Neural cell (in vitro differentiated cells): Measurements from ENCODE around the gene PRRG2. TPM values are rescaled to one million over a fixed set of nuclear protein-coding genes. Genes with fewer than 3 reads are reported as not detected.

Experiments used
- H2AFZ ChIP-seq: fragments of 200-600, 300-800 bp; sonication (generic), shearing (Covaris generic); 2 replicates; pipeline ENCODE4 v1.6.0; 2014; ENCODE audit warnings: low read depth, mild to moderate bottlenecking, antibody characterized with exemption, low read length, moderate library complexity
- H3F3A ChIP-seq: fragments of 200-600 bp; shearing (Covaris generic); 2 replicates; pipeline ENCODE4 v1.6.1; 2016; ENCODE audit warnings: mild to moderate bottlenecking, moderate library complexity, mixed read lengths, antibody characterized with exemption, low read length; ENCODE audit not compliant: insufficient read depth, poor library complexity, severe bottlenecking
- H3K27ac ChIP-seq: fragments of 200-600, 300-800 bp; sonication (generic), shearing (Covaris generic); 2 replicates; pipeline ENCODE4 v1.5.1; 2014; ENCODE audit warnings: mild to moderate bottlenecking, low read length, moderate library complexity
- H3K27me3 ChIP-seq: fragments of 300-800, 200-600 bp; sonication (generic), shearing (Covaris generic); 2 replicates; pipeline ENCODE4 v1.6.0; 2014; ENCODE audit warnings: mild to moderate bottlenecking, low read depth, low read length, moderate library complexity; ENCODE audit not compliant: insufficient read depth
- H3K36me3 ChIP-seq: fragments of 300-800, 200-600 bp; sonication (generic), shearing (Covaris generic); 2 replicates; pipeline ENCODE4 v1.5.1; 2014; ENCODE audit warnings: mild to moderate bottlenecking, antibody characterized with exemption, low read length, moderate library complexity; ENCODE audit not compliant: insufficient read depth
- H3K4me2 ChIP-seq: fragments of 300-800, 200-600 bp; sonication (generic), shearing (Covaris generic); 2 replicates; pipeline ENCODE4 v1.6.0; 2014; ENCODE audit warnings: mild to moderate bottlenecking, low read length
- H3K4me3 ChIP-seq: fragments of 300-800, 200-600 bp; sonication (generic), shearing (Covaris generic); 2 replicates; pipeline ENCODE4 v1.5.1; 2014; ENCODE audit warnings: mild to moderate bottlenecking, low read length, moderate library complexity
- H3K79me2 ChIP-seq: fragments of 200-600 bp; shearing (Covaris generic); replicated peaks from 2 replicates; pipeline ENCODE4 v1.6.0; 2014; ENCODE audit warnings: mild to moderate bottlenecking, low read length, moderate library complexity; ENCODE audit not compliant: insufficient read depth
- H3K9ac ChIP-seq: fragments of 300-800, 200-600 bp; sonication (generic), shearing (Covaris generic); 2 replicates; pipeline ENCODE4 v1.6.1; 2016; ENCODE audit warnings: mild to moderate bottlenecking, low read length, mixed read lengths
- H3K9me2 ChIP-seq: fragments of 200-600 bp; shearing (Covaris generic); 2 replicates; pipeline ENCODE4 v1.6.1; 2016; ENCODE audit warnings: mild to moderate bottlenecking, low read length, mixed read lengths; ENCODE audit not compliant: insufficient read depth
- H3K9me3 ChIP-seq: fragments of 200-600, 300-800 bp; sonication (generic), shearing (Covaris generic); 2 replicates; pipeline ENCODE4 v1.6.1; 2016; ENCODE audit warnings: mild to moderate bottlenecking, mixed run types, low read length, moderate library complexity, mixed read lengths
- H4K20me1 ChIP-seq: fragments of 200-600 bp; shearing (Covaris generic); 2 replicates; pipeline ENCODE4 v1.6.1; 2016; ENCODE audit warnings: mild to moderate bottlenecking, mixed run types; ENCODE audit not compliant: insufficient read depth
- CTCF ChIP-seq: fragments of 450-650 bp; IDR thresholded peaks from 2 replicates; pipeline ENCODE4 v1.5.1; 2014; ENCODE audit warnings: antibody characterized with exemption, mild to moderate bottlenecking, moderate library complexity; ENCODE audit not compliant: poor library complexity, severe bottlenecking
- EP300 ChIP-seq: fragments of 450-650 bp; conservative IDR thresholded peaks from 2 replicates; pipeline ENCODE4 v1.6.1; 2014; ENCODE audit warnings: antibody characterized with exemption, mild to moderate bottlenecking, moderate library complexity; ENCODE audit not compliant: poor library complexity, severe bottlenecking
- EZH2 ChIP-seq: fragments of 200-600, 300-800 bp; shearing (Covaris generic), sonication (generic); IDR thresholded peaks from 2 replicates; pipeline ENCODE4 v1.6.1; 2014; ENCODE audit warnings: antibody characterized with exemption, low read length, borderline replicate concordance, mild to moderate bottlenecking; ENCODE audit not compliant: insufficient read depth, poor library complexity, severe bottlenecking
- MXI1 ChIP-seq: fragments of 450-650 bp; conservative IDR thresholded peaks from 2 replicates; pipeline ENCODE4 v1.6.1; 2014; ENCODE audit warnings: antibody characterized with exemption, mild to moderate bottlenecking; ENCODE audit not compliant: poor library complexity, severe bottlenecking
- POLR2AphosphoS5 ChIP-seq: IDR thresholded peaks from 2 replicates; pipeline ENCODE4 v1.6.1; 2012
- RAD21 ChIP-seq: fragments of 450-650 bp; conservative IDR thresholded peaks from 2 replicates; pipeline ENCODE4 v1.6.1; 2014; ENCODE audit warnings: antibody characterized with exemption, mild to moderate bottlenecking, moderate library complexity
- REST ChIP-seq: IDR thresholded peaks from 2 replicates; pipeline ENCODE4 v1.6.1; 2012; ENCODE audit warnings: borderline replicate concordance
- SMC3 ChIP-seq: fragments of 450-650 bp; conservative IDR thresholded peaks from 2 replicates; pipeline ENCODE4 v1.6.1; 2014; ENCODE audit warnings: antibody characterized with exemption, mild to moderate bottlenecking, moderate library complexity; ENCODE audit not compliant: poor library complexity
- TAF1 ChIP-seq: IDR thresholded peaks from 2 replicates; pipeline ENCODE4 v1.6.1; 2012; ENCODE audit warnings: low read depth
- polyA plus RNA-seq: library from polyadenylated mRNA; depleted of rRNA; stranded (reverse); fragments of >200 nt; gene quantifications from 2 replicates; pipeline ENCODE4 v1.2.3, GENCODE V29; 2014

PRRG2 gene
- polyA plus RNA-seq, 1 donor from 2014 or later: not detected

GRCh38 chr19:49594993-49595818 is 14.1 kb downstream of the PRRG2 start:
- no peak overlapping the region for H3K27ac ChIP-seq
- no peaks in the 10 kb centered on the region for H4K20me1 ChIP-seq
- peaks cover 31% of the 10 kb centered on the region for H3K79me2 ChIP-seq
- TF ChIP-seq REST (no peak), CTCF (no peak), EZH2 (no peak), SMC3 (no peak), MXI1 (no peak), EP300 (no peak), TAF1 (no peak), POLR2AphosphoS5 (no peak), RAD21 (no peak)
- no peak overlapping the region for H2AFZ ChIP-seq
- no peaks in the 10 kb centered on the region for H3K9me2 ChIP-seq
- no peaks in the 10 kb centered on the region for H3K9me3 ChIP-seq
- no peaks in the 10 kb centered on the region for H3K27me3 ChIP-seq
- H3F3A ChIP-seq: no peaks in the 10 kb centered on the region
- H3K9ac ChIP-seq: no peak overlapping the region
- no peak overlapping the region for H3K4me2 ChIP-seq
- H3K36me3 ChIP-seq: no peaks in the 10 kb centered on the region
- H3K4me3 ChIP-seq: no peak overlapping the region

GRCh38 chr19:49595819-49596404 is 14.8 kb downstream of the PRRG2 start:
- H4K20me1 ChIP-seq: no peaks in the 10 kb centered on the region
- no peaks in the 10 kb centered on the region for H3K9me3 ChIP-seq
- H3K36me3 ChIP-seq: no peaks in the 10 kb centered on the region
- H3K79me2 ChIP-seq: peaks cover 31% of the 10 kb centered on the region
- no peaks in the 10 kb centered on the region for H3K9me2 ChIP-seq
- H3K9ac ChIP-seq: no peak overlapping the region
- H3F3A ChIP-seq: no peaks in the 10 kb centered on the region
- no peaks in the 10 kb centered on the region for H3K27me3 ChIP-seq
- H3K27ac ChIP-seq: no peak overlapping the region
- no peak overlapping the region for H3K4me3 ChIP-seq
- H3K4me2 ChIP-seq: no peak overlapping the region
- H2AFZ ChIP-seq: no peak overlapping the region
- TF ChIP-seq MXI1 (no peak), EZH2 (no peak), RAD21 (no peak), REST (no peak), POLR2AphosphoS5 (no peak), SMC3 (no peak), EP300 (no peak), CTCF (no peak), TAF1 (no peak)
